Lower leg skin (tissue), 4 donors: Measurements from ENCODE around the gene TMEM222. TPM values are rescaled to one million over a fixed set of nuclear protein-coding genes. Genes with fewer than 3 reads are reported as not detected.

Experiments used
- DNase-seq, 2 donors: peaks; one replicate each; pipeline ENCODE4 v3.0.0-alpha.2; 2019; ENCODE audit warnings: low spot score in 2 of 2
- H3K4me3 ChIP-seq: fragments of 200-600 bp; sonication (generic); 2 replicates; pipeline ENCODE4 v1.5.1; 2017; ENCODE audit warnings: mild to moderate bottlenecking, low read depth; ENCODE audit not compliant: poor library complexity, severe bottlenecking
- CTCF ChIP-seq, 3 donors: fragments of 450-650 bp; IDR thresholded peaks; one replicate each; pipeline ENCODE4 v1.5.1; 2016; ENCODE audit warnings: antibody characterized with exemption in 3 of 3, mild to moderate bottlenecking in 3 of 3, moderate library complexity in 2 of 3
- POLR2A ChIP-seq, 2 donors: fragments of 450-650 bp; IDR thresholded peaks; one replicate each; pipeline ENCODE4 v1.6.1; 2016 to 2017; ENCODE audit warnings: antibody characterized with exemption in 2 of 2, mild to moderate bottlenecking in 1 of 2, moderate library complexity in 1 of 2
- WGBS, 2 donors: methylation state at CpG; one replicate each; pipeline ENCODE4 v1.1.5; 2018; 5-methylcytosine and 5-hydroxymethylcytosine counted together
- intact Hi-C: fragments of 100-400 bp; cut with DNase I; formaldehyde crosslinking; loops from one replicate; pipeline ENCODE4 v1.15.0; 2023; ENCODE audit warnings: low total_unique reads
- total RNA-seq, 4 donors: library from RNA; depleted of rRNA; stranded (reverse); fragments of >200 nt; gene quantifications; one replicate each; pipeline ENCODE4 v1.1.0, GENCODE V29; 2016

Gene TMEM222
- total RNA-seq, 4 donors from 2014 or later: 24.3 to 35.2 (median 28.7) TPM

GRCh38 chr1:27314169-27314568, 7.8 kb upstream of the TMEM222 start:
- H3K4me3 ChIP-seq: no peak overlapping the region
- no peak for DNase-seq
- TF ChIP-seq POLR2A (IDR thresholded peaks at IDR 0.05) (no peak), CTCF (IDR thresholded peaks at IDR 0.05) (no peak)
- WGBS, 2 donors: 58 to 61% methylated on average over 3 of the region's 3 CpGs
- intact Hi-C loops: no loop called here

GRCh38 chr1:27314737-27315136, 7.2 kb upstream of the TMEM222 start:
- no peak for DNase-seq
- TF ChIP-seq POLR2A (IDR thresholded peaks at IDR 0.05) (no peak), CTCF (IDR thresholded peaks at IDR 0.05) (no peak)
- intact Hi-C loops: no loop called here
- 42 to 47% methylated on average over 2 of the region's 2 CpGs for WGBS, 2 donors
- H3K4me3 ChIP-seq: no peak overlapping the region

- WGBS, 2 donors: 69 to 75% methylated on average over 5 of the region's 5 CpGs
Observed at GRCh38 chr1:27316860-27317259, 5.1 kb upstream of the TMEM222 start.

GRCh38 chr1:27318136-27318535, 3.8 kb upstream of the TMEM222 start:
- 22 to 30% methylated on average over 4 of the region's 4 CpGs for WGBS, 2 donors
- TF ChIP-seq CTCF (IDR thresholded peaks at IDR 0.05): no peak
- no peak for TF ChIP-seq POLR2A (IDR thresholded peaks at IDR 0.05)
- intact Hi-C loops: no loop called here
- no peak overlapping the region for H3K4me3 ChIP-seq
- no peak for DNase-seq

More at GRCh38 chr1:27316860-27317259, 5.1 kb upstream of the TMEM222 start:
- intact Hi-C loops: no loop called here
- DNase-seq: no peak
- no peak overlapping the region for H3K4me3 ChIP-seq
- no peak for TF ChIP-seq POLR2A (IDR thresholded peaks at IDR 0.05)
- TF ChIP-seq CTCF (IDR thresholded peaks at IDR 0.05): no peak

GRCh38 chr1:27318596-27318995, 3.4 kb upstream of the TMEM222 start:
- DNase-seq: no peak
- 42 to 67% methylated on average over 1 of the region's 1 CpG for WGBS, 2 donors
- H3K4me3 ChIP-seq: no peak overlapping the region
- intact Hi-C loops: no loop called here
- TF ChIP-seq POLR2A (IDR thresholded peaks at IDR 0.05) (no peak), CTCF (IDR thresholded peaks at IDR 0.05) (no peak)

- TF ChIP-seq CTCF (IDR thresholded peaks at IDR 0.05) (no peak), POLR2A (IDR thresholded peaks at IDR 0.05) (no peak)
- H3K4me3 ChIP-seq: peak overlapping the region; percentile 91
- intact Hi-C loops: no loop called here
- 9 to 11% methylated on average over 10 of the region's 10 CpGs for WGBS, 2 donors
- DNase-seq: no peak
Observed at GRCh38 chr1:27322569-27323240, 742 bp downstream of the TMEM222 start.
